Measurements from ENCODE around the gene ZFAND4.
"Not testable (repeated sequence)": the region's sequence is repeated elsewhere in the genome, so short reads cannot be mapped to it uniquely, and the experiment has no call there.

Gene ZFAND4

DNA sequence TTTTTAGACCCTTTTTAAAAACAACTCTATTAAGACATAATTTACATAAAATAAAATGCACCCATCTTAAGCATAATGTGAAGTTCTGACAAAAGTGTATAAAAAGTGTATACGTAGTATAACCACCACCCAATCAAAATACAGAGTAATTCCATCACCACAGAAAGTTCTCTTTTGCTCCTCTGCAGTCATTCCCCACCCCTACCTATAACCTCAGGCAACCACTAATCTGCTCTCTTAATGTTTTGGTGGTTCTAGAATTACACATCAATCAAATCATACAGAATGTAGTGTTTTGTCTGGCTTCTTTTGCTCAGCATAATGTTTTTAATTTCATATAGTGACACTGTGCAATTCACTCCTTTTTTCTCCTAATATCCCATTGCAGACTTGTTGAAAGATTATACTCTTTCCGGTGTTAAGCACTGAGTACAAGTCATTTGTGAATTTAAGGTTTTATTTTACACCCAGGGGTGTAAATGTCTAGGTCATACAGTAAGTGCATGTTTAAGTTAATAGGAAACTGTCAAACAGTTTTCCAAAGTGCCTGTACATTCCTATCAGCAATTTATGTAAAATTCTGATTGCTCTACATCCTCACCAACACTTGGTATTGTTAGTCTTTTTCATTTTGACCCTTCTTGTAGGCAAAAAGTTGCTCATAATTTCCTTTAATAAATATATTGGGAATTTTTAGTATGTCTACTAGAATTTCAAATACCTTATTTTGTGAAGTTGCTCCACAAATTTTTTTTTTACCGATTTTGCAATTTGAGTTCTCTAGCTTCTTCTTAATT, 86.3 kb downstream of the ZFAND4 start:
- DNase-seq: no peak

DNA sequence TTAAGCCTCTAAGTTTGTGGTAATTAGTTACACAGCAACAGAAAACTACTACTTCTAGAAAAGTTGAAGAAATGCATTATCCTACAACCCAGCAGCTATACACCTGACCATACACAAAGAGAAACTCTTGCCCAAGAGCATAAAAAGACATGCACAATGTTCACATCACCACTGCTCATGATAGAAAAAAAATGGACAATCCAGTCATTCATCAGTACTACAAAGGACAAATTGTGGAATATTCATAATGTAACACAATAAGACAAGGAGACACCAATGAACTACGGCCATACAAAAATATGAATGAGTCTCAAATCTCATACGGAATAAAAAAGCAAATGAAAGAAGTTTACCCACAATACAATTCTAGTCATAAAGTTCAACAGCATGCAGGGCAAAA, 87.4 kb downstream of the ZFAND4 start:
- DNase-seq: no peak

DNA sequence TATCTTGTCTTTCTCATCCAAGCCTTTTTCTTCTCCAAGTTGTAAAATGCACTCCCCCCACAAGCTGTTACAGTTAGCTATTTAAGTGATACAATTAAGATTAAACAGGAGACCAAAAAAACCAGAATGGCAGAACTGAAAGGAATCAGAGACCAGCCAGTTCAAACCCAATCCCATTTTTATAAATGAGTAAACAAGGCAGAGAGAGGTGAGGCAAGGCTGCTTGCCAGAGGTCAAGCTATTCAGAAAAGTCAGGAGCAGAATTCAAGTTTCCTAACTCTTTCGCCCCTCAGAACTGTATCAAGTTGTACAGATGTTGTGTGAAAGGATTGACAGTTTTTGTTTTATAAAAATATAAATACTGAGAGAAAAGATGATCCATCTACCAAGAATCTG, 90.2 kb downstream of the ZFAND4 start:
- no peak for DNase-seq

DNA sequence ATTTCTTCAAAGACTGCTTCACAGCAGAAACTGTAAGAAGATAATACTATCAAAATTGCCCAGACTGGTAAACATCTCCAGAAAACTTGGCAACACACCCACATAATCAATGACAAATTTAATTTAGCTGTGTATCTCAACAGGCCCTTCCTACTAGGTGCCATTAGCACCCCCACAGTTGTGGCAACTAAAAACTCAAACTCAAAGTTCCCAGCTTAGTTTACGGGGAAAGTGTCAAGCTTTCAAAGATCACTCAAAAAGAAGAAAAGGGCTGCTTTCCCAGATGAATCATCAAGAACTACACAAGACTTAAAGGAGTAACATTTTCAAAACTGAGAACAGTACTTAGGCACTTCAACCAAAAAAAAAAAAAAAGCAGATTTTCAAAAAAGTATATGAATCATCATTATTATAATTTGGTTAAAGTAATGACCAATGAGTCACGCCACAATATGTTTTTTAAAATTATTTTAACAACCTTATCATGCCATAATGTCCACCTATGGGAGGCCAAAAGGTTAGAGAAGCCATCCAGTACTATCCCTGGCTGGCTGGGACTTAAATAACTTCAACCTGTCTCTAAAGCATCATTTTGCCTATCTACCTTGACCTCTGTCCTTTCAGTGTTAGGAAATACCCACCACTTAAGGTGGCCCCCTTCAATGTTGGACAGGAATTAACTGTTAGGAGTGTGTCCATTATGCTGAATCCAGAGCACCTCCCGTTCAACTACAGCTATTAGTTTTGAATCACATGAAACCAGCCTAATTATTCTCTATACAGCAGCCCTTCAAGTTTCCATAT, 90.8 kb downstream of the ZFAND4 start:
- no peak for DNase-seq

DNA sequence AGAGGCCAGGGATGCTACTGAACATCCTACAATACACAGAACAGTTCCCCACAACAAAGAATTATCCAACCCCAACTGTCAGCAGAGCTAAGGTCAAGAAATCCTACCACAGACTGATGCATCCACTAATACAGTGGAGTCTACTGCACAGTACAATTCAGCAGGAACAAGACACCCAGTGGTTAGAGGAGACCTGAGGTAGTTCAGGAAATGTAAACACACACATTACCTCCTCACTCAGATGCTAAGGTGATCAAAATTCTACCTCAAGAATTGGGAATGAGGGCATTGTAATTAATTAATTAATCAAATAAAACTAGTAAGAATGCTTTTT, 91.4 kb downstream of the ZFAND4 start:
- DNase-seq: no peak

DNA sequence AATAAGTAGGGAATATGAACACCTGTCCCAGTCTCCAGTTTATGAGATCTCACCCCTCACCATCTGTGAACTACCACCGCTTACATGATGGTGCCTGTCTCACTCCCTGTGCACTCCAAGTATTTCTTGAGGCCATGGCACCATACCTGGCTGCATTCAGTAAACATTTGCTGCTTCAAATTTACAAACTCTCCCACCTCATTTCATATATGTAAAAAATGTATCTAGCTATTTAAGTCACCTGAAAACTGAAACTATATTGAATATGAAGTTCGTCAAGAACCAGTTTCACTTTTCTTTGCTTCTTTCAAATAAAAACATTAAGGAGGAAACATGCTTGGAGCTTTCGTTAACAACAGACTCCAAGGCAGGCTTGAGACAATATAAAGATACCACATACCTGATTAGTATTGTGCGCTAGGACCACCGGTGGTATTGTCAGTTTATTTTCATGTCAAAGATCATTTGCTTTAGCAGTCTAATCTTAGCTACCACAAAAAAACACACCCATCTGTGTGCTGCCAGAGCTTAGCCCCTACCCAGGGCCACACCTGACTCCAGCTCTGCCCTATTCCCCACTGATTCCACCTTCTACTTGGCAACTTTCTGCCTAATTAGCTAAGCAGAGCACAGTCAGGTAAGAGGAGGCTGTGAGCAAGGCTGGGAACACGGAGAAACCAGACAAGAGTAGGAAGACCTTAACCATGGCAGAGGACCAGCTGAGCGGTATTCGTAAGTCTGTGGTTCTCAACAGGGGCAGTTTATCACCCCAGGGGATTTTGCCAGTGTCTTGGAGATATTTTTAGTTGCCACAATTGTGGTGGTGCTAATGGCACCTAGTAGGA, 92.0 kb downstream of the ZFAND4 start:
- peak; percentile 45 to 47 for DNase-seq

DNA sequence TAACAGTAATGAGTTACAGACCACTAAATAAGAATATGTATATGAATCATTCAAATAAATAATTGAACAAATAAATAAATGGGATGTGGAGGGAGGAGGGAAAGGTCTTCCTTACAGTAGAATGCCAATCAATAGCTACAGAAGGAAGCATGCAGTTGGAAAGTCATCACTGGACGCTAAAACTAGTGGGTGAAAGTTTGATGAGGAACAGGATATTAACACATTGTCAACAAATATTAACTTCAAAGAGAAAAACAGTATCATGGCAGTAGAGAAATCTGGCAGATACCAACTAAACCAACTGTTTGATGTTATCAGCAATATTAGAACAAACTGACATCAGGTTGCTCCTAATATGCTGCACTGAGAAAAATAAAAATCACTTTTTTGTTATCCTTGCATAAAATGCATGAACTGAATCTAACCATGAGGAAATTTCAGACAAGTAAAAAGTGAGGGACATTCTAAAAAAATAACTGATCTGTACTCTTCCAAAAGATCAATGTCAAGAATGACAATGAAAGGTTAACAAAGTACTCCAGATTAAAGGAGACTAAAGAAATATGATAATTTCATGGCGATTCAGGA, 94.1 kb downstream of the ZFAND4 start:
- DNase-seq: no peak

DNA sequence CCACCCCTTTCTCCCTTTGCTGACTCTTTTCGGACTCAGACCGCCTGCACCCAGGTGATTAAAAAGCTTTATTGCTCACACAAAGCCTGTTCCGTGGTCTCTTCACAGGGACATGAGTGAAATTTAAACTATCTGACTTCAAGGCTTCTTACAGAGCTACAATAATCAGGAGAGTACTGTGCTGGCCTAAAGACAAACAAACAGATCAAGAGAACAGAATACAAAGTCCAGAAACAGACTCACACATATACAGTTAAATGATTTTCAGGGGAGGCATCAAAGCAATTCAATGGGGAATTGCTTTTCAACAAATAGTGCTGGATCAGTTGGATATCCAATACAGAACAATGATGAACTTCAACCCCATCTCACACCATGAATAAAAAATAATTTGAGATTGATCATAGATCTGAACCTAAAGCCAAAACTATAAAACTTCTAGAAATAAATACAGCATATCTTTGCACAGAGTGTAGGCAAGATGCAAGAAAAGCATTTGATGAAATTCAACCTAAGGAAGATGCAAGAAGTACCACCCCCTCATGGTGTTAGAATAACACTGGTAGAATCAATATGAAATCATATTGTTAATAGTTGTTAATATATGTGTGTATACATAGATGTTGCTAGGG, 96.5 kb downstream of the ZFAND4 start:
- DNase-seq: no peak

DNA sequence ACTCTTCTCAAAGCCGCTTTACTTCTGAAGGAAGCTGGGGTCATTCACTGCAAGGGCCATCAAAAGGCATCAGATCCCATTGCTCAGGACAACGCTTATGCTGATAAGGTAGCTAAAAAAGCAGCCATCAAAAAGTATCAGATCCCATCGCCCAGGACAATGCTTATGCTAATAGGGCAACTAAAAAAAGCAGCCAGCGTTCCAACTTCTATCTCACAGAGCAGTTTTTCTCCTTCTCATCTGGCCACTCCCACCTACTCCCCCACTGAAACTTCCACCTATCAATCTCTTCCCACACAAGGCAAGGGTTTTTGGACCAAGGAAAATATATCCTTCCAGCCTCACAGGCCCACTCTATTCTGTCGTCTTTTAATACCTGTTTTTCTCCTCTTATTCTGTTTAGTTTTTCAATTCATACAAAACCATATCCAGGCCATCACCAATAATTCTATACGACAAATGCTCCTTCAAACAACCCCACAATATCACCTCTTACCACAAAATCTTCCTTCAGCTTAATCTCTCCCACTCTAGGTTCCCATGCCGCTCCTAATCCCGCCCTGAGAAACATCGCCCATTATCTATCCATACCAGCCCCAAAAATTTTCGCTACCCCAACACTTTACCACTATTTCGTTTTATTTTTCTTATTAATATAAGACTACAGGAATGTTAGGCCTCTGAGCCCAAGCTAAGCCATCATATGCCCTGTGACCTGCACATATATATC, 97.4 kb downstream of the ZFAND4 start:
- not testable (repeated sequence) for DNase-seq

DNA sequence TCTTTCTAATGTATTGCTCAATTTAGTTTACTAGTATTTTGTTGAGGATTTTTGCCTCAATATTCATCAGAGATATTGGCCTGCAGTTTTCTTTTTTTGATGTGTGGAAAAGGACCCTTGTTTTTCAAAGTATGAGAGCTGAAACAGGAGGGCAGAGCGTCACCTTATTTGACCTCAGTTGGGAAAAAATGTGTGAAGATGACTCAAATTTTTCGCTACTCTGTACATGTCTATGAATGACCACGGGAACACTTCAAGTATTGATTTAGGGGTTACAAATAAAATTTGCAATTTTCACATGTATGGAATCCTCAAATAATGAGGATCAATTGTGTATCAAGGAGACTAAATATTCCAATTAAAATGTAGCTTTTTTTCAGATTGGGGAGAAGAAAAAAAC, 103.1 kb downstream of the ZFAND4 start:
- DNase-seq: no peak

DNA sequence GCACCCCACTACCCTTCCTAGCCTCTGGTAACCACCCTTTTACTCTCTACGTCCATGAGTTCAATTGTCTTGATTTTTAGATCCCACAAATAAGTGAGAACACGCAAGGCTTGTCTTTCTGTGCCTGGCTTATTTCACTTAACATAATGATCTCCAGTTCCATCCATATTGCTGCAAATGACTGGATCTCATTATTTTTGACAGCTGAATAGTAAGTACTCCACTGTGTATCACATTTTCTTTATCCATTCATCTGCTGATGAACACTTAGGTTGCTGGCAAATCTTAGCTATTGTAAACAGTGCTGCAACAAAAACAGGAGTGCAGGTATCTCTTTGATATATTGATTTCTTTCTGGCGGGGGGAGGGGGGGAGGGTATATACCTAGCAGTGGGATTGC, 106.2 kb downstream of the ZFAND4 start:
- no peak for DNase-seq

Measured in activated T-cell treated with anti-CD3 and anti-CD28 coated beads, Interleukin-2, amount 50 U/mL, for 48 hours (primary cell).